Measurements from ENCODE around the gene RFLNA.
"Not testable (repeated sequence)": the region's sequence is repeated elsewhere in the genome, so short reads cannot be mapped to it uniquely, and the experiment has no call there.

RFLNA gene

DNA sequence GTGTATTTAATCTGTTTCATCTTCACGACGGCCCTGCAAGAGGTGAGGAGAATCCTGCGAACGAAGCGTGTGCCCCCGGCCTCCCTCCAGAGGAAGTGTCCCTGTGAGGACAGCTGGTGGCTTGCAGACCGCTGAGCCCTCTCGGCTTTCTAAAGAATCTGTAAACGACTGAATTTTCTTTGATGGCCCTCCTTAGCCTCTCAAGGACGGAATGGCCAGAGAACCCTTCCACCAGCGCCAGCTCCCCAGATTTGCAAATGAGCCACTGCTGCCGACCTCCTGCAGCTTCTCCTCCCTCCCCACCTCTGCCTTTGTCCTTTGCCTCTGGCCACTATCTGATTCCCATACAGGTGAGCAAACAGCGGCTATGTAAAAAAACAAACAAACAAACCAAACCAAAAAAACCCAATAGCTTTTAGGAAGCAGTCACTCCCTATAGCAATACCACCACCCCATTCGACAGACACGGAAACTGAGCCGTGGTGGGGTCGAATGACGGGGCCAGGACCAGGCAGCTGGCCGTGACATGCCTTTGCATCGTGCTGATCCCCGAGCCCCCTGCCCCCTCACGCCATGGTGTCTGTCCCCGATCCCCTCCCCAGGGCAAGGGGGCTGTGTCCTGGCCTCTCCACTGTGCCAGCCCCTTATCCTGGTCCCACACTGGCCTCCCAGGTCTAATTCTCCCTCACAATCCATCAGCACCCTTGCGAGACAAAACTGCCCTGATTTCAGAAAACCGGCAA lies 23.6 kb downstream of the RFLNA start:
- DNase-seq (ENCODE audit: low read depth in 3 of 3, low spot score in 1 of 3), result no peak

DNA sequence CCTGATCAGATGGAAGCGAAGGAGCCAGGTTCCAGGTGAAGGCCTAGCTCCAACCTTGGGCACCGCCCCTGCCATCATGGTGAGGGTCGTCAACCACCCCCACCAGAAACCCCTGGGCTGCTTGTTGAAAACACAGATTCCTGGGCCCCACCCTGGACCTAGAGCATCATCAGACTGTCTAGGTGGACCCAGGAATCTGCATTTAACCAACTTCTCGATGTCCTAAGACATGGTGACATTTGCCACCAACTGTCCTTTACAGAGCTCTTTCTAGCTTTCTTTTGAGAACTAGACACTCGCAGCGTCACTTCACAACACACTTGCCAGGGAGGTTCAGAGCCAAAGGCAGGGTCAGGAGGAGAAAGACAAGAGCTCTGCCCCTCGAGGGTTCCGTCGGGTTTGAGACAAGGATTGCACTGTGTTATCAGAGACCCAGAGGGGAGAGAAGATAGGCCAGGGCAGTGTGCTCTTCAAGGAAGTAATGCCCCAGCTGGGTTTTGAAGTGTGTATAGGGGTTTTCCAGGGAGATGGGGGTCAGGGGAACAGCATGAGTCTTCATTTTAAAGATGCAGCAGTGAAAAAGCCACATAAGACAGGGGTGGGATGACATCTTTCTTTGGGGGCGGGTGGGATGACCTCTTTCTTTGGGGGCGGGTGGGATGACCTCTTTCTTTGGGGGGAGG lies 24.6 kb downstream of the RFLNA start:
- no peak for DNase-seq (ENCODE audit: low read depth in 3 of 3, low spot score in 1 of 3)

DNA sequence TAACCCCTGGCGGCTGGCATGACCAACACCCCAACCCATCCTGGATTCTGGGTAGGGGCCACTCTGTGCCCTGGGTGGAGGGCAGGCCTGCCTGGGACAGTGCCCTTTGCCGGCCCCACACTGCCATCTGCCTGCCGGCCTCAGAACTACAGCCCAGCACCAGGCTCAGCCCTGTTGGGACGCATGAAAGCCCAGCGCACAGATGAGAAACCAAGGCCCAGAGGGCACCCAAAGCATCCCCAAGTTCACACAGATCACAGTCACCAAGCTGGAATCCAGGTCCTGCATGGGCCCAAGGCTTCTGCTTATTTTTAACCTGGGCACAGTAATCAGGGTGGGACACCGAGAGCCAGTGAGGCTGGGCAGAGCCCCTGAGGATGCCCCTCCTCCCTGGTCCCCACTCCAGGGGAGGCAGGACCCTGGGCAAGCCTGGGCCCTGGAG lies 26.2 kb downstream of the RFLNA start:
- DNase-seq (ENCODE audit: low read depth in 3 of 3, low spot score in 1 of 3), result peak in 2 of 3 donors; percentile 13 to 61

DNA sequence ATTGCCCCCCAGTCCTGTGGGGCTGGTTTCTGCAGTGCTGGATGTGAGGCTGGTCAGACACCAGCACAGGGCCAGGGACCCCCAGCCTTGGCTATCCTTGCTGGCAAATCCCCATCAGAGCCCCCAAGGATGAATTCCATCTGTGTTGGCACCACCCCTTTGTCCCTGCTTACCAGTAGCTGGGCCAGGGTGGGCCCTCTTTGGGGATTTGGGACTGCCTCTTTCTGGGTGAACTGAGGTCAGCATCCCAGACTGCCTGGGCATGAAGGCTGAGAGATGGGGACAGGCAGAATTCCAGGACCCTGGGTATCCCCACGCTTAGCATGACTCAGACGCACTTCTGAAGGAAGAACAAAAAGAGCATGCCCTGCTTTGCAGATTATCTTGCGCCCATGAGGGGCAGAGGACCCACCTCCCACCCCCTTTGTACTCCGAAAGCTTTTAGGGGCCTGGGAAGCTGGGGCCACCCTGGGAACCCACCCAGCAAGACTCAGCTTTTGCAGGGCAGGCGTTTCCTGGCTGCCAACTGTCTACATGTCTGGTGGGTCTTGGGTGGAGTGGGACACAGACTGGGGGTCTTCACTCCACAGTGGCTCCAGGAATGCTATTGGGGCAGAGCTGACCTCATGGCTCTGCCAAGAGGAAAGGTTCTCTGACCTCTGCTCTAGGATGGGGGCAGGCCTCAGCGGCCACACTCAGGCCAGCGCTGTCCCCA lies 26.8 kb downstream of the RFLNA start:
- no peak for DNase-seq (ENCODE audit: low read depth in 3 of 3, low spot score in 1 of 3)

DNA sequence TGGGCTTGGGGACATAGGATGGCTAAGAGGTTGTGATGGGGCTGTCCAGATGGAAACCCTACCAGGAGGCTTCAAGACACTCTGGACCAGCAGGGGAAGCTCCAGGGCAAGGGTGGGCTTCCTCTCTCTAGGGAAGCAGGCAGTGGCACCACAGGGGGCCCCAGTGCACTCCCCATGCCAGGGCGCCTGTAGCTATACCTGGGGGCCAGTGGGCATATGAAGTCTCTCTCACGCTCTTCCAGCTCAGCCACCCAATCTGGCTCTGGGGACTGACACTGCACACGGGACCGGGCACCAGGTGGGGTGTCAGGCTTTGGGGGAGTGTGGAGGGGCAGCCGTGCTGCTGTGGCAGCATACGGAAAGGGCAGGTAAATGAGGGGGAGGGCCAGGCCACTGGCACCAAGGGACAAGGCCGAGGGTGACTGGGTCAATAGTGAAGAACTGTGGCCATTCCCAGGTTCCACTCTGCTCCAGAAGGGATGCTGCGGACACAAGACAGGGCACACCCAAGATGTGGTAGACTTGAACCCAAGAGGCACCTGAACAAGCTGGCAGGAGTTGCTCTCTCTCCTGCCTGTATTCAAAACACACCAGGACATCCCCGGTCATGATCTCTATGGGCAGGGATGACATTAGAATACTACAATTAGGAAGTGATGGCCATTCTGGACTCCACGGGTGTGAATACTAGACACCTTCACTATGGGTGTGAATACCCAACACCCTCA lies 27.5 kb downstream of the RFLNA start:
- no peak for DNase-seq (ENCODE audit: low read depth in 3 of 3, low spot score in 1 of 3)

- DNase-seq (ENCODE audit: low read depth in 3 of 3, low spot score in 1 of 3), result not testable (repeated sequence)
Observed at GRCh38 chr12:124322999-124323328, 28.1 kb downstream of the RFLNA start.

- DNase-seq (ENCODE audit: low read depth in 3 of 3, low spot score in 1 of 3), result no peak
Observed at GRCh38 chr12:124323771-124324530, 29.1 kb downstream of the RFLNA start.

GRCh38 chr12:124324803-124325705 lies 30.2 kb downstream of the RFLNA start:
- DNase-seq (ENCODE audit: low read depth in 3 of 3, low spot score in 1 of 3), result no peak

DNA sequence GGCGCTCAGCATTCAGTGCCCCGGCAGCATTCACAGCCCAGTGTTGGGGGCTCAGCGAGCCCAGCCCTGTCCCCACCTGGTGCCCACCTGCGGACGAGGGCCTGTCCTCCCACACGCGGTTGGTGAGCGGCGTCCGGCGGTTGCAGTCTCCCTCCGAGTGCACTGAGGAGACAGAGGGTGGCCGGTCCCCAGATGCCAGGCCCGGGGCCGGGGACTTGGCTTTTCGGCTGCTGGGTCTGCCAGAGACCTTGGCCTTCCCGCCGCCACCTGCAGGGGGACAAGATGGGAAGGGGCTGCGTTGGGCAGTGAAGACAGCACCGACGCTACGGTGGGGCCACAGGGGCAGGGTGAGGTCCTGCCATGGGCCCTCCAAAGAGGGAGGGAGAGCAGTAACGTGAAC lies 31.2 kb downstream of the RFLNA start:
- DNase-seq (ENCODE audit: low read depth in 3 of 3, low spot score in 1 of 3), result no peak

GRCh38 chr12:124326871-124327270 lies 32.0 kb downstream of the RFLNA start:
- no peak for DNase-seq (ENCODE audit: low read depth in 3 of 3, low spot score in 1 of 3)

DNA sequence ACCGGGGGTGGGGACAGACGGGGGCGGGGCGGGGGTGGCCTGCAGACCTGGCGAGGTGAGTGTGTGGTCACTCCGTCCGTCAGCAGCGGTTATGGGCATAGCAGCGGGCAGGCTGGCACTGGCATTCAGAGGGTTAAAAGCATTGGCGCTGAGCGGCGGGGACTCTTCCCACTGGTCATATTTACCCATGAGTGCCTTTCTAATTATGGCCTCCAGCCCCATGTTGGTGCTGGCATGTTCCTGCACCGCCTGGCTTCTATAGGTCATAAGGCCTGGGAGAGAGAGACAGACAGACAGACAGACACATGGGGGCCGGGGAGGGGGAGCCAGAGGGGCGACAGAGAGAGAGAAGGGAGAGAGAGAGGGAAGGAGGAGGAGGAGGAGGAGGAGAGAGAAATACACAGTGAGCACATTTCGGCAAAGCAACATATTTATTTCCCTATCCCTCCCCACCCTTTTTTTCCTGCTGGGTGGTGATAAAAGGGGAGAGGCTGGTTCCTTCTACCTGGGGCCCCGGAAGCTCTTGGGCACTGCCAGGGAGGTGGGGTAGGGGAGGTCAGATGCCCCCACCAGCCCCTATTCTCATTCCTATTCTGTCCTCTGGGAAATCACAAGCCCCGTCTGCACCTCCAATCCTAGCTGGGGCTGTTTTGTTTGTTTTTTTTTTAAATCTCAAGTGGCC lies 32.6 kb downstream of the RFLNA start:
- no peak for DNase-seq (ENCODE audit: low read depth in 3 of 3, low spot score in 1 of 3)

DNA sequence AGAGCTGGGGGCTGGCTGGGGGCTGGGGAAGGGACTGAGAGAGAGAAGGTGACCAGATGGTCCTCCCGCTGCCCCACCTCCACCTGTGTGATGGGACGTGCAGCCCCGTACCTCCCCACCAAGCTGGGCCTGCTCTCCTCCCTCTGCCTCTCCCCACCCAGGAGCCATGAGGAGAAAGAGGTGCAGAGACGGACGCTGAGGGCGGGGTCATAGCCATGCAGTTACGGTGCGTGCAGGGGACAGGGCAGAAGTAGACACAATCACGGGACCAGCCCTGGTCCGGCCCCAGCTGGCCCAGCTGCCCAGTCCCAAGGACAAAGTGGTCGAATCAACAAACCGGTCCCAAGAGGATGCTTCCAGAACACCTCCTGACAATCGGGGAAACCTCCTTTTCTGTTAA lies 33.2 kb downstream of the RFLNA start:
- DNase-seq (ENCODE audit: low read depth in 3 of 3, low spot score in 1 of 3), result no peak

DNA sequence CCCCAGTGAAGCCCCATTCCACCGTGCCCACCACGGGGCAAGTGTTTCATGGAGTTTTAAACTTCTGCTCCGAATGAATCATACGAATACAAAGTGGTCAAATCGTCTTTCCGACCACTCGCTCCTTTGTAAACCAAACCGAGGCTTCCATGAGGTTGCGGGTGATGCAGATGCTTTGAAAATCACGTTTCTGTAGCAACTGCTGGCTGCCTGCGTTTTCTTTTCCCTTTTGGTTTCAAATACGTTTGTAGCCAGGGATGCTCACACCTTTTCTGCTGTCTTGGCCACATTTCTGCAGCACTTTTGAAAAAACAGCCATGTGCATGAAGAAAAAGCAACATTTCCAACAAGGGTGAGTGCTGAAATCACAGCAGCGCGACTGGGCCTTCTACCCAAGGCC lies 33.7 kb downstream of the RFLNA start:
- DNase-seq (ENCODE audit: low read depth in 3 of 3, low spot score in 1 of 3), result no peak

DNA sequence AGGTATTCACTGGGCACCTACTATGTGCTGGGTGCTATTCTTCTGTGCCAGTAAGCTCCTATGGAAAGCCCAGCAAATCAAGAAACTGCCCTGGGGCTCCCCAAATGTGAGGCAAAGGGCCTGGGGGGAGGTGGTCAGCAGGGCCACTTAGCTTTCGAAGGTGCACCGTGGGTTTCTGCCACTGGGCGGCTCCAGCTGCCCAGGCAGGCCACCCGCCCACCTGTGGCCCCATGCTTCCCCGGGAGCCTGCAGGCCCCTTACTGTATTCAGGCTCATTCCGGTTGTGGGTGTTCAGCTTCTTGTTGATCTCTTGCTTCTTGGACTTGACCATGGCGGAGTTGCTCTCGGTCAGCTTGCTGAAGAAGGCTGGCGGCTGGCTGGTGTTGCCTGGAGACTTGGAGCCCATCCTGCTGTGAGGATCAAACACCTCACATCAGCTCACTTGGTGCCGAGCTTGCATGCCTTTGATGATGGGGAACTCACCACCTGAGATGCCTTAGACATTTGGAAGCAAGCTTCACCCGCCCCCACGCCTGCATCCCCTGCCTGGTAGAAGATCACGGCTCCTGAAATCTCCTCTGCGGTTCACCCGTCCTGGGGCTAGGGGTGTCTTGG lies 37.3 kb downstream of the RFLNA start:
- DNase-seq (ENCODE audit: low read depth in 3 of 3, low spot score in 1 of 3), result no peak

GRCh38 chr12:124332900-124333299 lies 38.0 kb downstream of the RFLNA start:
- no peak for DNase-seq (ENCODE audit: low read depth in 3 of 3, low spot score in 1 of 3)

DNA sequence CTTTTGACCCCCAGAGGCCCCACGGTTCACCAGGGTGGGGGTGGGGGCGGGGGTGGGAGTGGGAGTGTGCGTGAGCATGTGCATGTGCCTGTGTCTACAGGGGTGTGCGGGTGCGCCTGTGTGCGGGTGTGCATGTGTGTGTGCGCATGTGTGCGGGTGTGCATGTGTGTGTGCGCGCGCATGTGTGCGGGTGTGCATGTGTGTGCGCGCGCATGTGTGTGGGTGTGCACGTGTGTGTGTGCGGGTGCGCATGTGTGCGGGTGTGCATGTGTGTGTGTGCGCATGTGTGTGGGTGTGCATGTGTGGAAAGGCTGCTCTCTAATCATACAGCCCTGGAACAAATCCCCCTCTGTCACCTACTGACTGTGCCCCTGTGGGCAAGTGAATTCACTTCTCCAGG lies 38.8 kb downstream of the RFLNA start:
- no peak for DNase-seq (ENCODE audit: low read depth in 3 of 3, low spot score in 1 of 3)

- DNase-seq (ENCODE audit: low read depth in 3 of 3, low spot score in 1 of 3), result no peak
Observed at GRCh38 chr12:124334266-124334665, 39.4 kb downstream of the RFLNA start.

- DNase-seq (ENCODE audit: low read depth in 3 of 3, low spot score in 1 of 3), result no peak
Observed at GRCh38 chr12:124334976-124335375, 40.1 kb downstream of the RFLNA start.

All from stimulated activated CD4-positive, alpha-beta T cell treated with anti-CD3 and anti-CD28 coated beads, TNF-alpha, amount 100 ng/mL, for 1 hour (primary cell).